Measurements from ENCODE around the gene THBS2.
"Not testable (repeated sequence)": the region's sequence is repeated elsewhere in the genome, so short reads cannot be mapped to it uniquely, and the experiment has no call there.

THBS2 gene

DNA sequence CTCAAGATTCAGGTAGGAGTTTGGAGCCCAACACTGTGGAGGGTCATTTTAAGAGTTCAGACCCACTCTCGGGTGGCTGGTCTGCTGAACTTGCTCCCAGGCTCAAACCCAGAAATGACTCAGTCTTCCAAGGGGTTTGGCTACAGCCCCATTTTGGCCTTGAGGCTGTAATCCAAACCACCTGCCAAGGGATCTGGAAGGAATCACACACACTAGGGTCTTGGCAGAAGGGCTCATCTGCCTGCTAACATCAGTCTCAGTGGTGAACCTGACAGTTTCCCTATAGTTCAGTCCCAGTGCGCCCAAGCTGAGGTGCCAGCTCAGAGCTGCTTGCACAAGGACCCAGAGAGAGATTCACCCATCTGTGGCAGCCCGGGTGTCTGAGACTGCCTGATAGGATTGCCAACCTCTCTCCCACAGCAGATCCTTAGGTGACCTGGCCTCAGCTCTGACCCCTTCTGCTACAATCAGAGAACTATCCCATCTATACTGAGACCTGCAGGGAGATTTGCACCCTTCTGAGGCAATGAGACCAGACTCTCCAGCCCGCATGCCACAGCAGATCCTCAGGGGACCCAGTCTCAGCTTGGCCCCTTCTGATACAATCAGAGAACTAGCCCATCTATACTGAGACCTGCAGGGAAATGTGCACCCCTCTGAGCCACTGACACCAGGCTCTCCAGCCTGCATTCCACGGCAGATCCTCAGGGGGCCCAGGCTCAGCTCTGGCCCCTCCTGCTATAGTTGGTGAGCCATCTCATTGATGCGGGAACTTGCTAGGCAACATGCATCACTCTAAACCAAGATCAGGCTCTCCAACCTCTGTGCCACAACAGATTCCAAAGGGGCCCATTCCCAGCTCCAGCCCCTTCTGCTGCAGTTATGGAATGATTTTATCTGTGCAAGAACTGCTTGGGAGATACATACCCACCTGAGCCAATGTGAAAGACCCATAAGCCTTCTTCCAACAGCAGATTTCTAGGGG, 48.2 kb downstream of the THBS2 start:
- DNase-seq, result no peak

- DNase-seq, result no peak
Measured at GRCh38 chr6:169204167-169204566, 49.5 kb downstream of the THBS2 start.

GRCh38 chr6:169201985-169202384, 51.7 kb downstream of the THBS2 start:
- DNase-seq, result no peak

- no peak for DNase-seq
Measured at GRCh38 chr6:169200893-169201514, 52.6 kb downstream of the THBS2 start.

GRCh38 chr6:169199625-169200335, 53.9 kb downstream of the THBS2 start:
- DNase-seq, result no peak

GRCh38 chr6:169198885-169199284, 54.8 kb downstream of the THBS2 start:
- no peak for DNase-seq

GRCh38 chr6:169197929-169198328, 55.7 kb downstream of the THBS2 start:
- DNase-seq, result not testable (repeated sequence)

GRCh38 chr6:169196279-169196678, 57.4 kb downstream of the THBS2 start:
- not testable (repeated sequence) for DNase-seq

- no peak for DNase-seq
Measured at GRCh38 chr6:169194737-169195136, 58.9 kb downstream of the THBS2 start.

GRCh38 chr6:169190970-169191369, 62.7 kb downstream of the THBS2 start:
- no peak for DNase-seq

DNA sequence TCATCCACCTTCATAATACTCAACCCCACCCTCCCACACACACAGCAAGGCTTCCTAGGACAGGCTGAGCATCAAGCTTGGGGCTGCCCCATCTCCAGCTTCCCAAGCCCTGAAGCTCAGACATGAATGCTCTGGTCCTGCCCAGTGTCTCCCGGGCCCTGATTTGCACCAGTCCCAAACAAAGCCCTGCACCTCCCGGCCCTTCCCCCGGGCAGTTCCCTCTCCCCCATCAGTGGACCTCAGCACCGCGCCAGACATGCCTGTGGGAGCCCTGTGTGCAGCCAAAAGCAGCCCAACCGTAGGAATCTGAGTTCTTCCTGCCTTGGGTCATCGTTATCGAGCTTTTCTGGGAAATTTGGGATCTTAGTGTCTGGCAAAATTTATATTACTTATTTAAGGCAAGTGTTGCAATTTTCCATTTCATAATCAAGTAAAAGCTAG, 63.5 kb downstream of the THBS2 start:
- DNase-seq, result no peak

GRCh38 chr6:169189686-169190085, 64.0 kb downstream of the THBS2 start:
- DNase-seq, result no peak

DNA sequence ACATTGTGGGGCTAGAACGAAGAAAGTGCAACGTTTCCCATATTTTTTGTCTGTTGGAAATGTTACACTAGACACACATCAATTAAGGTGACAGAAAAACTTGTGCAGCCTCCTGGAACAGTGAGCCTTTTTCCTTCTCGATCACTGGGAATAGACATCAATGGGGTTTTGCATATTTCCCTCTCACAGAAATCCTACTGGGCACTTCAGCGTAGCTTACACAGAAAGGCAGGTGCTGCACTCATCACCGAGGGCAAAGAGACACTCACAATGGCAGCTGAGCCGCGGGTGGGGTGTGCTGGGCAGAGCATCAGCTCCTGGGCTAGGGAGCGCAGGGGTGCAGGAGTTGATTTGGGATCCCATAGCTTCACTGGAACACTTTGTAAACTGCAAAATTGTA, 64.5 kb downstream of the THBS2 start:
- no peak for DNase-seq

DNA sequence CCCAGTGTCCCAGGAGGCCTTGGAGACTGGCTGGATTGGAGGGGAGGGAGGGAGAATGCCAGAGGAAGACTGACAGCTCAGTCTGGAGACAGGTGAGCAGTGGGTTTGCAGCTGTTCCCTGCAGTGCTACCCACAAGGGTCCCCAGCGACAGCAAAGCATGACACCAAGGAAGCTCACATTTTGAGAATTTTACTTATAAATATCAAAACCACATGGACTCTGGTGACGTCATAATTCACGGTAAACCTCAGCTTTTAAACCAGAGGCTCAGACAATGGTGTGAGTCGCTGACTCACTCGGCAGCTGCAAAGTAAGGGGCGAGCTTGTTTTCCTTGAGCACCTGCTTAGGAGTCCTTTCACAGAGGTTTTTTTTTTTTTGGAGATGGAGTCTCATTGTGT, 65.2 kb downstream of the THBS2 start:
- no peak for DNase-seq

DNA sequence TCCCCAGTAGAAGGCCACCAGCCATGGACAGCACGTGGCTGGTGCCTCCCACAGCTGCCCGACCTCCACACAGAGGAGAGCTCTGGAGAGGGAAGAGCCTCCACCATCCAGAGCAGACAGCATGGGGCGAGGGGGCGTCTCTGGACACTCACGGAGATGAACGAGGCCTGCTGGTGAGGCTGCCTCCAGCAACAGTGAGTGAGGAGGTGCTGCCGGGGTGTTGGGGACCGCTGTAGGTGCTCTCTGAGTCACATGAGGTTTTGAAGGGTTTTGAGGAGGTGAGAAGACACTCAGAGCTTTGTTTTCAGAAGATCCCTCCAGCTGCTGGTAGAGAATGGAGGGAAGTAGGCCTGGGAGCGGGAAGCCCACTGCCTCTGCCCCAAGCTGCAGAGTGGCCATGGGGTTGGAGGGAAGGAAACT, 65.6 kb downstream of the THBS2 start:
- no peak for DNase-seq

DNA sequence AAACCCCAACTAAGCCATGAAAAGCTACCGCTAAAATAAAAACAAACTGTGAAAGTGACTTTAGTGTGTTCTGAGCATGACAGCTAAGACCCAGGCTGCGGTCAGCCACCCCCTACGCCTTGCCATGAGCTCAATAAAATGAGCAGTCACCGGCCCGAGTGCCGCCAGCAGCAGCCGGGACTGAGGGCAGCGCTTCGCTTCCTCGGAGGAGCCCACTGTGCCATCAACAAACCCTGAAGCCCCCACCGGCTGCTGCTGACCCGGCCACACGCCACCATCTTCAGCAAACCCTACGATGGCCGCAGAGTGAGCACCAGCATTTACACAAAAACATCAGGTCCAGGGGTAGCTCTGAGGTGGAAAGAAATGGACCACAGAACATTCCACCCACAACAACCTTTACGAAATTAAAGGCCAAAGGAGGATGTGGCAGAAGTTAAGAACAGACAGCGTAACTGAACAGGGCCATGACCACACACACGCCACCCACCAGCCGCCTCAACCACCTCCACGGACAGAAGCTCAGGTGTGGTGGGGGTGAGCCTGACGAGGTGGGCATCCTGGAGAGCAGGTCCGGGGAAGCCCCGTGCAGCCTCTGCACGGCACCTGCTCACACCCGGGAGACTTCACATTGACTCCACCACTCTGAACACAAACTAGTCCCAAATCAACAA, 67.0 kb downstream of the THBS2 start:
- DNase-seq, result no peak

DNA sequence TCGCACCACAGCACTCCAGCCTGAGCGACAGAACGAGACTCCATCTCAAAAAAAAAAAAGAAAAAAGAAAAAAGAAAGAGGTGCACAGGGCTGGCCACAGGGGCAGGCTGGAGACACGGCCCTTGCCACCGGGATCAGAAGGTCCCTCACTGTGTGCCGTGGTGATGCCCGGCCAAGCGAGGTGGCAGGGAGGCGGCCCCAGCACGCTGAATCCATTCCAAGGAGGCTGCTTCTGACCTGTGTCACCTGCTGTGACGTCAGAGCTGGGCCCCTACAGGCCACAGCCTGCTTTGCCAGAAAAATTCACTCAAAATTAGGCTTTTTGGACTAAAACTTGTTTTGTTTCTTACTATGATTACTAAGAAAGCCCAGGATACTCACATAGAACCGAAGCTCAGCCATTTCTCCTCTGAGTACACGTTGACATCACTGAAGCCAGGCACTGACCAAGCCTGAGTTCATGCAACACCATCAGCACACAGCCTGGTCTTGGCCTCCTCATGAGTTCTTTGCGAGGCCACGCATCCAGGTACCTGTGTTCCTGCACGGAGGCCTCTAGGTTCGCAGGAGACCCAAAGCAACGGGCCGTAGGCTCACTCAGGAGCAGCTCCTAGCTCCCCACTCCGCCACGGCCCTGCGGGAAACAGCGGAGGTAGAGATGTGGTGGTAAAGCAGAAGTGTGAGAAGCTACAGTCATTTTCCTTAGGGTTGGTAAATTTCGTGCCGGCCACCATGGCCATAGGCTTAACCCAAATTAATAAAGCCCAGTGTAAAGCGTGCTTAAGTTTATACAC, 67.8 kb downstream of the THBS2 start:
- no peak for DNase-seq

DNA sequence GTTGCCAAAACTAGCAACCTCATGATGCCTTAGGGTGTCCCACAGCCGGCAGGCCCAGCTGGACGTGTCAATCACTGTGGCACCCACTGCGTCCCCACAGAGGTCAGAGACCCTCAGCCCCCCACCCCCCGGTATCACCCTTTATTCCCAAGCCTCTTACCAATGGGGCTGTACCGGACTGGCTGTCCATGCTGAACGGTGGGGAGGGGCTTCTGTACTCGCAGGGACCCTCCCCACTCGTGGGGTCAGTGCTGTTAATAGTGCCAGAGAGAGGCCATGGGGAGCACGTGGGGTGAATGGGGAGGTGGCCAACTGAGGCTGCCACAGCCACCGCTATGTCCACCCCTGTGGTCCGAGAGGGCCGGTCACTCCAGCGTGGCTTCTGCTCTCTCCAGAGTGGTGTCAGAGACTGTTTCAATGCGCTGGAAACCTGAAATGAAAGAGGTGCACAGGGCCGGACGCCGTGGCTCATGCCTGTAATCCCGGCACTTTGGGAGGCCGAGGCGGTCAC, 68.6 kb downstream of the THBS2 start:
- no peak for DNase-seq

GRCh38 chr6:169184419-169184818, 69.2 kb downstream of the THBS2 start:
- no peak for DNase-seq

DNA sequence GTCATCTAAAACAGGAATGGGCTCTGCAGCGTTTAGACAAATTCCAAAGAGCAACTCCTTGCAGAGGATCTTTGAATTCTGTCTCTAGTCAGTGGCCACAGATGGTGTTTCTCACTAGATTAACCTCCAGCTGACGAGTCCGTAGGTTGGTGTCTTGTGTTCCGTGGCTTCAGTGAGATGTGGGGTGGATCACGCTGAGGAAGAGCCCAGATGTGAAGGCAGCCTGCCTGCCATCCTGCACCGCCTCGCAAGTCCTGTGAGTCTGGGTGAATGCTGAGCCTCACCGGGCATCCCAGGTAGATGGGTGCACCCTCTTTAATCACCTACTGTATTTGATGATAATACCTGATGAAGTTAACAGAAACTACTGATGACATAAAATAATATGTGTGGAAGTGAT, 70.4 kb downstream of the THBS2 start:
- no peak for DNase-seq

GRCh38 chr6:169179831-169180230, 73.8 kb downstream of the THBS2 start:
- DNase-seq, result not testable (repeated sequence)
